Right lobe of liver (tissue), 6 donors: Measurements from ENCODE around the gene H2AZ2. TPM values are rescaled to one million over a fixed set of nuclear protein-coding genes. Genes with fewer than 3 reads are reported as not detected.
"Not testable (repeated sequence)": the region's sequence is repeated elsewhere in the genome, so short reads cannot be mapped to it uniquely, and the experiment has no call there.

Experiments
- ATAC-seq, 4 donors: fragments of 200-7000 bp; cut with Tn5 transposase; one replicate each; pipeline ENCODE4 v1.9.1; 2020; ENCODE audit warnings: mild to moderate bottlenecking in 4 of 4, moderate library complexity in 4 of 4
- DNase-seq, 3 donors: peaks; one replicate each; pipeline ENCODE4 v3.0.0-alpha.2; 2020
- H3K27ac ChIP-seq, 3 donors: fragments of 200-600 bp; one replicate each; pipeline ENCODE4 v1.8.0; 2022
- H3K27me3 ChIP-seq, 2 donors: fragments of 200-600 bp; one replicate each; pipeline ENCODE4 v1.8.0; 2022
- H3K36me3 ChIP-seq, 4 donors: fragments of 200-600 bp; sonication (generic) in 1 of 4; one replicate each; pipeline versions ENCODE4 v1.5.1 to v1.8.0; 2017 to 2022; ENCODE audit warnings: control low read depth in 1 of 4
- H3K4me1 ChIP-seq, 4 donors: fragments of 200-600 bp; sonication (generic) in 1 of 4; one replicate each; pipeline versions ENCODE4 v1.5.1 to v1.8.0; 2017 to 2022; ENCODE audit warnings: control low read depth in 1 of 4
- H3K4me3 ChIP-seq, 3 donors: fragments of 200-600 bp; one replicate each; pipeline ENCODE4 v1.8.0; 2022
- H3K9me3 ChIP-seq, 4 donors: fragments of 200-600 bp; sonication (generic) in 1 of 4; one replicate each; pipeline versions ENCODE4 v1.5.1 to v1.8.0; 2017 to 2022; ENCODE audit warnings: control low read depth in 1 of 4
- POLR2A ChIP-seq: fragments of 450-650 bp; IDR thresholded peaks from one replicate; pipeline ENCODE4 v1.6.1; 2017; ENCODE audit warnings: antibody characterized with exemption, mild to moderate bottlenecking
- WGBS: methylation state at CpG from one replicate; pipeline ENCODE4 v1.1.6; 2018; ENCODE audit warnings: low coverage, low lambda C conversion rate; ENCODE audit not compliant: insufficient coverage; ENCODE audit errors: missing lambda C conversion rate; 5-methylcytosine and 5-hydroxymethylcytosine counted together
- intact Hi-C, 2 donors: fragments of 100-400 bp; cut with DNase I; formaldehyde crosslinking; loops; one replicate each; pipeline versions ENCODE4 v1.11.2 to v1.14.1; 2022
- total RNA-seq, 6 experiments: library from RNA; depleted of rRNA in 2 of 6; stranded (reverse); fragments of >200 nt in 2 of 6; fragmentation: NEBNext Ultra II Directional in 3 of 6; extraction: Animal tissue kit (Norgen Biotek cat#: 25700) in 3 of 6; gene quantifications; one replicate each; pipeline versions ENCODE4 v1.1.0 to v1.2.4, GENCODE V29; 2016 to 2023
- TF ChIP-seq, protein P1 (sequence below), 4 donors: fragments of 200-600 bp in 3 of 4; fragments of 450-650 bp in 1 of 4; IDR thresholded peaks; one replicate each; pipeline versions ENCODE4 v1.5.1 to v1.8.0; 2016 to 2022; ENCODE audit warnings: antibody characterized with exemption in 4 of 4, mild to moderate bottlenecking in 2 of 4
- donor health status: DM: no; HTN: yes; CAD: no.
- donor health status: DM: no; HTN: no; CAD: no.
- donor health status: DM: no; HTN: no; CAD: no.
- donor health status: DM: no; HTN: yes; CAD: no.
- donor health status: DM: no; HTN: yes; CAD: no.

The H2AZ2 gene
- total RNA-seq, 6 experiments from 2014 or later = 49.3 to 69.1 (median 60.9) TPM

DNA sequence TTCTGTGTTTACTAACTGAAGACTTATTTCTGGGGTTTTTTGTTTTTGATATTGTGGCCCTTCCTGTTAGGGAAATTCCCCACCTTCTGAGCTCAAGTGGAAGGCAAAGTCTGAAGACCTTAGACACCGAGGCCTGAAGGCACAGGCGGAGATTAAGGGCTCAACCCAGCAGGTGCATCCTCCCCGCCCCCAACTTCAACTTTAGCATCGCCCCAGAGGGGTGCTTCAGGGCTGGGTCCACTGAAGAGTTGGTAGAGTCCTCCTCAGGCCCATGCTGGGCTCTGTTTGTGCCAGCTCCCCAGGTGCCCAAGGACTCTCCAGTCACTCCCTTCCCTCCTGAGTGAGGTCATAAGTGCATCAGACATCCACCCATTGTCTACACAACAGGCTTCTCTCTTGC, 60.8 kb downstream of the H2AZ2 start:
- ATAC-seq (no peak), DNase-seq (no peak)

DNA sequence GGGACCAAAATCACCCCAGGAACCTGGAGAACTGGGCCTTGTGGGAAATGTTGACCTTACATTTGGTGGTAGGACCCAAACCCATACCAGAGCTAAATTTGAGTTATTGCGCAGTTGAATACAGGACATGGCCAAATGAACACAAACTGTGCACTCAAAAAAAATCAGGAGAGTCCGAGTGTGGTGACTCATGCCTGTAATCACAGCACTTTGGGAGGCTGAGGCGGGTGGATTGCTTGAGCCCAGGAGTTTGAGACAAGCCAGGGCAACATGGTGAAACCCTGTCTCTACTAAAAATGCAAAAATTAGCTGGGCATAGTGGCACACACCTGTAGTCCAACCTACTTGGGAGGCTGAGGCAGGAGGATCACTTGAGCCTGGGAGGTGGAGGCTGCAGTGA, 62.7 kb downstream of the H2AZ2 start:
- H3K4me3 ChIP-seq, H3K36me3 ChIP-seq, H3K9me3 ChIP-seq, DNase-seq, H3K27me3 ChIP-seq, intact Hi-C loops, H3K27ac ChIP-seq, ATAC-seq, H3K4me1 ChIP-seq: not testable (repeated sequence)
- WGBS = 91% methylated on average over 3 of the region's 3 CpGs

More for the DNA sequence above, 60.8 kb downstream of the H2AZ2 start:
- no peaks in the 10 kb centered on the region for H3K9me3 ChIP-seq
- no peak overlapping the region for H3K4me3 ChIP-seq
- no peak for TF ChIP-seq POLR2A
- no peaks in the 10 kb centered on the region for H3K4me1 ChIP-seq
- H3K27me3 ChIP-seq = no peaks in the 10 kb centered on the region
- intact Hi-C loops = no loop called here
- no peaks in the 10 kb centered on the region for H3K36me3 ChIP-seq
- no CpG with 5 or more reads among the region's 4 CpGs for WGBS
- H3K27ac ChIP-seq = no peak overlapping the region

DNA sequence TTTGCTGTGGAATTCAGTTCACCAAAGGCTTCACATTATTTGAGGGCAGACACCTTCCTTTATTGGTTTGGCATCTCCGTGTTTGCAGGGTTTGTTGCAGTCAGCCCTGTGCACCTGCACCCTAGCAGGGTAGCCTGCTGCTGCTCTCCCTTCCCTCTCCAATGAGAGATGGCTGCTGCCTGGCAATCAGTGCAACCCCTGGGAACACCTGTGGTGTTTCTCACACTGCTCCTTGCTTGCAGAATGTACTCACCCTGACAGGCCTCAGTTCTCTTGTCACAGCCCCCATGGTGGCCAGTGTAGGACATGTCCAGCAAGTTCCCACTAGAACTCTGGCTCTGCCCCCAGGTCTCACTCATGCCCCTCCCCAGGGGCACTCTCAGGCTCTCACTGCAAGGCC, 63.5 kb downstream of the H2AZ2 start:
- intact Hi-C loops = no loop called here
- H3K4me1 ChIP-seq = no peaks in the 10 kb centered on the region
- no peak overlapping the region for H3K27ac ChIP-seq
- no peaks in the 10 kb centered on the region for H3K9me3 ChIP-seq
- WGBS = 50% methylated on average over 1 of the region's 1 CpG
- H3K27me3 ChIP-seq = no peaks in the 10 kb centered on the region
- H3K4me3 ChIP-seq = no peak overlapping the region
- ATAC-seq = peak in 1 of 4 donors; percentile 25
- DNase-seq = no peak
- TF ChIP-seq, protein P1, sequence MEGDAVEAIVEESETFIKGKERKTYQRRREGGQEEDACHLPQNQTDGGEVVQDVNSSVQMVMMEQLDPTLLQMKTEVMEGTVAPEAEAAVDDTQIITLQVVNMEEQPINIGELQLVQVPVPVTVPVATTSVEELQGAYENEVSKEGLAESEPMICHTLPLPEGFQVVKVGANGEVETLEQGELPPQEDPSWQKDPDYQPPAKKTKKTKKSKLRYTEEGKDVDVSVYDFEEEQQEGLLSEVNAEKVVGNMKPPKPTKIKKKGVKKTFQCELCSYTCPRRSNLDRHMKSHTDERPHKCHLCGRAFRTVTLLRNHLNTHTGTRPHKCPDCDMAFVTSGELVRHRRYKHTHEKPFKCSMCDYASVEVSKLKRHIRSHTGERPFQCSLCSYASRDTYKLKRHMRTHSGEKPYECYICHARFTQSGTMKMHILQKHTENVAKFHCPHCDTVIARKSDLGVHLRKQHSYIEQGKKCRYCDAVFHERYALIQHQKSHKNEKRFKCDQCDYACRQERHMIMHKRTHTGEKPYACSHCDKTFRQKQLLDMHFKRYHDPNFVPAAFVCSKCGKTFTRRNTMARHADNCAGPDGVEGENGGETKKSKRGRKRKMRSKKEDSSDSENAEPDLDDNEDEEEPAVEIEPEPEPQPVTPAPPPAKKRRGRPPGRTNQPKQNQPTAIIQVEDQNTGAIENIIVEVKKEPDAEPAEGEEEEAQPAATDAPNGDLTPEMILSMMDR (IDR thresholded peaks at IDR 0.05) = no peak
- TF ChIP-seq POLR2A = no peak
- H3K36me3 ChIP-seq = no peaks in the 10 kb centered on the region

DNA sequence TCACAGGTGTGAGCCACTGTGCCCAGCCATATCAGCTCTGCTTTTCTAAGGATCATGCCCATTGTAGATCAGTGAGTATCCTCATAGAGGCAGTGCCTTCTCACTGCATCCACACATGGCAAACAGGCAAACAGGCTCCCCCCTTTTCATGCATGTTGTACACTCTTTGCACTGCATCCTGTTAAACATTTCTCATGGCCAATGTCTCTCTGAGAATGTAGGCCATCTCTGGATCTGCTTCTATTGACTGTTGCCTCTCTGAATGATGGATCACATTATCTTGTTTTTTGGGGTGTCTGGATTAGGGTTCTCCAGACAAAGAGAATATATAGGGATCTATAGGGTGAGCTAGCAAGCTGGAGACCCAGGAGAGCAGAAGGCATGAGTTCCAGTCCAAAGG, 64.5 kb downstream of the H2AZ2 start:
- no peaks in the 10 kb centered on the region for H3K4me1 ChIP-seq
- TF ChIP-seq, protein P1 (IDR thresholded peaks at IDR 0.05) = no peak
- TF ChIP-seq POLR2A = no peak
- no peaks in the 10 kb centered on the region for H3K36me3 ChIP-seq
- no peaks in the 10 kb centered on the region for H3K9me3 ChIP-seq
- no peaks in the 10 kb centered on the region for H3K27me3 ChIP-seq
- intact Hi-C loops = no loop called here
- no peak for DNase-seq
- no peak overlapping the region for H3K4me3 ChIP-seq
- no peak overlapping the region for H3K27ac ChIP-seq
- no peak for ATAC-seq

DNA sequence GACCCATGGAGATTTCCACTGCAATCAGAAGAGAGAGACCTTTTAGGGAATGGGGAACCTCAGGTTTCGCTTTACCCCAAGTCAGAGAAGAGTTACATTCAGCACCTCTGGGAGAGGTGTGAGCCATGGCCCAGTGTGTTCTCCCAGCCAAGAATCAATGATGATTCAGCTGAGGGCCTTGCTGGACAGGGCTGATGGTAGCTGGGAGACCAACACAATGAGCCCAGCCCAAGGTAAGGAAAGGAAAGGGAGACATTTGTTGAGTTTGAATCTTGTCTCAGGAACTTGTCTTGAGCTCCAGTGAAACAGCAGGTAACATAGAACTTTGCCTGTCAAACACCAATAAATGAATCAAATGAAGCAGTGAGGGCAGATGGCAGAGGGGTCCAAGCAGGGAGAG, 65.4 kb downstream of the H2AZ2 start:
- H3K36me3 ChIP-seq = no peaks in the 10 kb centered on the region
- no peaks in the 10 kb centered on the region for H3K9me3 ChIP-seq
- TF ChIP-seq, protein P1 (IDR thresholded peaks at IDR 0.05) = no peak
- no peak for TF ChIP-seq POLR2A
- DNase-seq (no peak), ATAC-seq (no peak)
- intact Hi-C loops = no loop called here
- H3K4me3 ChIP-seq = no peak overlapping the region
- no peaks in the 10 kb centered on the region for H3K4me1 ChIP-seq
- H3K27ac ChIP-seq = no peak overlapping the region
- no CpG with 5 or more reads among the region's 1 CpG for WGBS
- H3K27me3 ChIP-seq = no peaks in the 10 kb centered on the region

Other genes starting within 250 kb of the H2AZ2 start
- 10 to 100 TPM; 46.6 to 63.2 (median 55.8) TPM for gene OGDH, start 241.5 kb downstream of the H2AZ2 start, total RNA-seq
- gene ZMIZ2, start 99.2 kb downstream of the H2AZ2 start, total RNA-seq = 10 to 100 TPM in 4 of 6 experiments, 1 to 10 TPM in 2; 8.6 to 36.3 (median 28.6) TPM
- gene PPIA, start 51.4 kb downstream of the H2AZ2 start, total RNA-seq = 1,000 to 10,000 TPM in 2 of 6 experiments, 100 to 1,000 TPM in 4; 530 to 1,528 (median 637) TPM
- 1 to 10 TPM; 4.9 to 6.9 (median 6.7) TPM for gene PURB, start 37.4 kb upstream of the H2AZ2 start, total RNA-seq
- gene MYO1G, start 130.9 kb upstream of the H2AZ2 start, total RNA-seq = 1 to 10 TPM in 5 of 6 experiments, under 1 TPM in 1; 0.92 to 4.5 (median 2.0) TPM
- 10 to 100 TPM; 29.4 to 70.7 (median 37.9) TPM for gene CCM2, start 152.1 kb upstream of the H2AZ2 start, total RNA-seq
- gene NACAD, start 240.9 kb upstream of the H2AZ2 start, total RNA-seq = under 1 TPM in 5 of 6 experiments, not detected in 1; 0.09 to 0.42 (median 0.12) TPM